Superior temporal gyrus (tissue), 1 donor: ENCODE data around the gene HIF1A.
A peak's percentile ranks its signal among the peaks of the same experiment; 100 is the strongest.
"Not testable (repeated sequence)": the region's sequence is repeated elsewhere in the genome, so short reads cannot be mapped to it uniquely, and the experiment has no call there.

ENCODE experiments used
- DNase-seq: peaks from one replicate; pipeline ENCODE4 v3.0.0-alpha.2; 2016; ENCODE audit errors: extremely low spot score

HIF1A gene

GRCh38 chr14:61694830-61695694 is at the start of gene HIF1A:
HIF1A (plus strand) TSS chr14:61695513; CDS start chr14:61695805, 292 bp downstream.
- peak; percentile 97 for DNase-seq

GRCh38 chr14:61646366-61647116 is 48.8 kb upstream of the HIF1A start:
- no peak for DNase-seq

GRCh38 chr14:61647704-61648103 is 47.6 kb upstream of the HIF1A start:
- DNase-seq = no peak

- DNase-seq = no peak
Measured at GRCh38 chr14:61648377-61648776, 46.9 kb upstream of the HIF1A start.

- no peak for DNase-seq
Measured at GRCh38 chr14:61649283-61649682, 46.0 kb upstream of the HIF1A start.

- no peak for DNase-seq
Measured at GRCh38 chr14:61651355-61651754, 44.0 kb upstream of the HIF1A start.

- no peak for DNase-seq
Measured at GRCh38 chr14:61652526-61653262, 42.6 kb upstream of the HIF1A start.

- DNase-seq = no peak
Measured at GRCh38 chr14:61653507-61653906, 41.8 kb upstream of the HIF1A start.

- DNase-seq = no peak
Measured at GRCh38 chr14:61654026-61654425, 41.3 kb upstream of the HIF1A start.

GRCh38 chr14:61655777-61656176 is 39.5 kb upstream of the HIF1A start:
- DNase-seq = no peak

GRCh38 chr14:61656341-61656740 is 39.0 kb upstream of the HIF1A start:
- no peak for DNase-seq

GRCh38 chr14:61658111-61658510 is 37.2 kb upstream of the HIF1A start:
- not testable (repeated sequence) for DNase-seq

- no peak for DNase-seq
Measured at GRCh38 chr14:61659582-61659981, 35.7 kb upstream of the HIF1A start.

GRCh38 chr14:61661471-61662400 is 33.6 kb upstream of the HIF1A start:
- DNase-seq = no peak

GRCh38 chr14:61662437-61663311 is 32.6 kb upstream of the HIF1A start:
- no peak for DNase-seq

GRCh38 chr14:61663312-61663979 is 31.9 kb upstream of the HIF1A start:
- DNase-seq = no peak

- no peak for DNase-seq
Measured at GRCh38 chr14:61668282-61668681, 27.0 kb upstream of the HIF1A start.

GRCh38 chr14:61670576-61670975 is 24.7 kb upstream of the HIF1A start:
- DNase-seq = no peak

GRCh38 chr14:61671082-61671481 is 24.2 kb upstream of the HIF1A start:
- DNase-seq = no peak

GRCh38 chr14:61672796-61673195 is 22.5 kb upstream of the HIF1A start:
- DNase-seq = no peak
